AG09309 (cell line): ENCODE data around the gene EIF2S2.

Experiments
- DNase-seq: peaks from one replicate; pipeline ENCODE4 v3.0.0-alpha.2; 2010; ENCODE audit warnings: low read depth
- H3K4me3 ChIP-seq: 2 replicates; pipeline ENCODE4 v1.5.1; 2011; ENCODE audit warnings: mild to moderate bottlenecking, low read depth, low read length, moderate library complexity; ENCODE audit not compliant: control insufficient read depth
- TF ChIP-seq, protein P1 (sequence below): IDR thresholded peaks from 2 replicates; pipeline ENCODE4 v1.5.1; 2011; ENCODE audit warnings: mild to moderate bottlenecking, low read depth, low read length, inconsistent platforms; ENCODE audit not compliant: insufficient read depth, control insufficient read depth; ENCODE audit errors: missing control alignments

EIF2S2 gene

DNA sequence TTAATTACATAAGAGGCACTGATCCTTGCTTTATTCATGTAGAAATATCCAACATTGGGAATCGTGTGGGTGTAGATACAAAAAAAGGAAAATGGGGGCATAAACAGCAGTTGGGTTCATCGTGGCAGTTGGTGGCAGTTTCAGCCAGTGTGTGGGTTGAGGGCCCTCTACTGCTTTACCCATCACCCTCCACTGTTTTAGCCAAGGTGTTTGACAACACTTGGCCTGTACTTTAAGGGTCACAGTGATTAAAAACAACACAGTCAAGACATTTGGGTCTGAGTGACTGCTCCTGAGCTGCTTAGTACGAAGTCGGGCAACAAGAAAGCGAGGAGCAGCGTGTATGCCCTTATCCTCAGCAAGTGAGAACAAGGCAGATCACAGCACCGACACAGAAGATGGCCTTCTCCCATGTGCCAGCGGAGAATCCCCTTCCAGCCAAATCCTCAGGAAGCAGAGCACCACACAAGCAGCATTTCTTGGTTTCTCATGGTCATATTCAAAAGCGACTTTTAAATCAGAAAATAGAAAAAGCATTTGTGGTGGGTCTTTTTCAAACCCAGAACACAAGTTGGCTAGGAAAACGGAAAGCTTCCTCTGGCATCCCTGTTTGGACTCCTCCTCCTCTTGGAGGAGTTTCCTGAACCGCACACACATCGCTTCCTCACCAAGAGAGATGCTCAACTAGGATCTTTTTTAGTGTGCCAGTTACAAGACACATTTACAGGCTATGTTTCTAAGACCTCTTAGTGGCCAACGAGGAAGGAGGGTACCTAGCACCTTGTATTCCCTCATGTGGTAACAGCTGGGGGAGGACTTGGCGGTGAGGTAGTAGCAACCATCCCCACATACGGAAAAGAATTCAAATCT lies 23.5 kb downstream of the EIF2S2 start:
- TF ChIP-seq, protein P1, sequence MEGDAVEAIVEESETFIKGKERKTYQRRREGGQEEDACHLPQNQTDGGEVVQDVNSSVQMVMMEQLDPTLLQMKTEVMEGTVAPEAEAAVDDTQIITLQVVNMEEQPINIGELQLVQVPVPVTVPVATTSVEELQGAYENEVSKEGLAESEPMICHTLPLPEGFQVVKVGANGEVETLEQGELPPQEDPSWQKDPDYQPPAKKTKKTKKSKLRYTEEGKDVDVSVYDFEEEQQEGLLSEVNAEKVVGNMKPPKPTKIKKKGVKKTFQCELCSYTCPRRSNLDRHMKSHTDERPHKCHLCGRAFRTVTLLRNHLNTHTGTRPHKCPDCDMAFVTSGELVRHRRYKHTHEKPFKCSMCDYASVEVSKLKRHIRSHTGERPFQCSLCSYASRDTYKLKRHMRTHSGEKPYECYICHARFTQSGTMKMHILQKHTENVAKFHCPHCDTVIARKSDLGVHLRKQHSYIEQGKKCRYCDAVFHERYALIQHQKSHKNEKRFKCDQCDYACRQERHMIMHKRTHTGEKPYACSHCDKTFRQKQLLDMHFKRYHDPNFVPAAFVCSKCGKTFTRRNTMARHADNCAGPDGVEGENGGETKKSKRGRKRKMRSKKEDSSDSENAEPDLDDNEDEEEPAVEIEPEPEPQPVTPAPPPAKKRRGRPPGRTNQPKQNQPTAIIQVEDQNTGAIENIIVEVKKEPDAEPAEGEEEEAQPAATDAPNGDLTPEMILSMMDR = no peak
- no peak overlapping the region for H3K4me3 ChIP-seq
- no peak for DNase-seq

DNA sequence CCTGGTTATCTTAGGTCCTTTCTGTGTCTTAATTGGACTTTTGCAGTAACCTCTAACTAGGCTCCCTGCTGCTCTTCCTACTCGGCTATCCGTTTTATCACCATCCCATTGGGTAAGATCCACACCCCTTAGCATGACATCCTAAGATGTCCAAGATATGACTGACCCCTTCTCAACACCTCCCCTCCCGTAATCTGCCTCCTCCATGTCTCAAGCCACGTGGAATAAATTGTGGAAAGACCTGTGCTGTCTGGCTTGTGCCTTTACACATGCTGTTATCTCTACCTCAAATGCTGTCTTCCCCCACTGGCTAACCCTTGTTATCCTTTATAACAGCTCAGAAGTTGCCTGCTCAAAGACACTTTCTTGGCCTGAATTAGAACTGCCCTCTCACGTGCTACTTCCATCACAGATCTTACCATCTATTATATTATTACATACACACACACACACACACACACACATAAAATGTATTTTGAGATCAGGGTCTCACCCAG lies 26.5 kb downstream of the EIF2S2 start:
- no peak overlapping the region for H3K4me3 ChIP-seq
- TF ChIP-seq, protein P1 = no peak

DNA sequence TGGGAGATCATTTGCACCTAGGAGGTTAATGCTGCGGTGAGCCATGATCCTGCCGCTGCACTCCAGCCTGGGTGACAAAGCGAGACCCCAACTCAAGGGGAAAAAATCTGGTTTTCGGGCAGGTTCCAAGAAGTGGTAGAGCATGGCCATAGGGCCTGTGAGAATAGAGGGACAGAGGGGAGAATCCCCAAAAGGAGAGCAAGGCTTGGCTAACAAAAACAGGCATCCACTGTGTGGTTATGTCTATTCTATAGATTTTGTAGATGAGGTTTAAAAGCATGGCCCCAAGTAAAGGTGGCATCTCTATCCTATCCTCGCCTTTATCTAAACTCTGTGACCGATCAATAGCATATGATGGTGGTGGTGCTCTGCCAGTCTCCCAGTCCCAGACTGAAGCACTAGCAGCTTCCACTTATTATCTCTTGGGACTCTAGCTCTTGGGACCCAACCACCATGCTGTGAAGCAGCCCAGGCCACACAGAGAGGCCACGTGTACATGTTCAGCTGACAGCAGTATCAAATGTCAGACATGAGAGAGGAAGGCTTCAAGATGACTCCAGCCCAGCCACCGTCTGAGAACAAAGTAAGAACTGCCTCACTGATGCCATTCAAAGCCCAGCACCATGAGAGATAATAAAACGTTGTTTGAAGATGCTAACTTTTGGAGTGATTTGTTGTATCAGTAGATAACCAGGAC lies 27.7 kb downstream of the EIF2S2 start:
- DNase-seq = no peak
- H3K4me3 ChIP-seq = no peak overlapping the region
- TF ChIP-seq, protein P1 = no peak

More for the DNA sequence above, 26.5 kb downstream of the EIF2S2 start:
- no peak for DNase-seq

DNA sequence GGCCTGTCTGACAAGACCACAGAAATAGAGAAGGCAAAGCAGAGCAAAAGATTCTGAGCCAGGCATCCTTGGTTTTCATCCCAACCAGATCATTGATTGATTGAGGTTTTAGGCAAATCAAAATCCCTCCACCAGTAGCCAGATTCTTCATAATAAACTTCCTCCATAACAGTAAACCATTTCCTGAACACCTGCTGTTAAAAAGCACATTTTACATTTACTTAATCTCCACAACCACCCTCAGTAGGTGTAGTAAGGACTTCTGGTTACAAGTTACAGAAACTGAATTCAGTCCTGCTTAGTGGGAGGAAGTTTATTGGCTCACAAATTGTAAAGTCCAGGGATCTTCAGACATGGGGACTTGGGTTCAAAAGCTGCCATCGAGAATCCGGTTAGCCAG lies 28.3 kb downstream of the EIF2S2 start:
- TF ChIP-seq, protein P1 = no peak
- no peak for DNase-seq
- no peak overlapping the region for H3K4me3 ChIP-seq

DNA sequence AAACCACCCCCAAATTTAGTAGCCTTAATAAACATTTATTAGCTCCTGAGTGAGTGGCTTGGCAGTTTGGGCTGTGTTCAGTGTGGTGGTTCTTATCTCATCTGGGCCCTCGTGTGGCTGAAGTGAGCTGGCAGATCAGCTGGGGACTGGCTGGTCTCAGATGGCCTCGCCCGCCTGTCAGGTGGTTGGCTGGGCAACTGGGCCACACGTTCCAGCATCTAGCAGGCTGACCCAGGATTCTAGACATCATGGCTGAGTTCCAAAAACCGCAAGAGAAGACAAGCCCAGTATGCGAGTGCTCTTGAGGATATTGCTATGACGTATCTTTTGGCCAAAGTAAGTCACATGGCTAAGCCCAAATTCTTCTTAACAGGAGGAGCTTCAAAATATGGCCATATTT lies 28.9 kb downstream of the EIF2S2 start:
- no peak overlapping the region for H3K4me3 ChIP-seq
- peak; percentile 84 for DNase-seq
- TF ChIP-seq, protein P1 = peak; percentile 23

GRCh38 chr20:34082232-34082887 lies 29.7 kb downstream of the EIF2S2 start:
- DNase-seq = no peak
- no peak overlapping the region for H3K4me3 ChIP-seq
- TF ChIP-seq, protein P1 = no peak
